Fibroblast of lung (primary cell): Measurements from ENCODE around the gene TBC1D17.

Experiments used
- CTCF ChIP-seq, 2 donors: IDR thresholded peaks in 1 of 2; conservative IDR thresholded peaks in 1 of 2; 1 replicate in 1 of 2; 2 replicates in 1 of 2; pipeline ENCODE4 v1.5.1; 2011 to 2012; ENCODE audit warnings: low read length in 2 of 2, control low read depth in 1 of 2, inconsistent platforms in 1 of 2, low read depth in 1 of 2, mild to moderate bottlenecking in 1 of 2
- EZH2 ChIP-seq: IDR thresholded peaks from 2 replicates; pipeline ENCODE4 v1.5.1; 2012; ENCODE audit warnings: low read length, control low read depth, mild to moderate bottlenecking; ENCODE audit errors: missing control alignments

- TF ChIP-seq CTCF (conservative IDR thresholded peaks at IDR 0.05 in 1 of 2, IDR thresholded peaks at IDR 0.05 in 1 of 2; ENCODE audit: low read depth in 1 of 2, low read length in 2 of 2) = no peak
- TF ChIP-seq EZH2 = no peak
Observed at GRCh38 chr19:49853852-49854377, 23.6 kb upstream of the TBC1D17 start.
